ENCODE results near the gene TMEM100.

TMEM100 gene

GRCh38 chr17:55709440-55709839, 13.2 kb downstream of the TMEM100 start:
- no peak for DNase-seq (ENCODE audit: low read depth)
- H3K4me3 ChIP-seq (ENCODE audit: low read length), result no peak overlapping the region
- TF ChIP-seq, protein P1, sequence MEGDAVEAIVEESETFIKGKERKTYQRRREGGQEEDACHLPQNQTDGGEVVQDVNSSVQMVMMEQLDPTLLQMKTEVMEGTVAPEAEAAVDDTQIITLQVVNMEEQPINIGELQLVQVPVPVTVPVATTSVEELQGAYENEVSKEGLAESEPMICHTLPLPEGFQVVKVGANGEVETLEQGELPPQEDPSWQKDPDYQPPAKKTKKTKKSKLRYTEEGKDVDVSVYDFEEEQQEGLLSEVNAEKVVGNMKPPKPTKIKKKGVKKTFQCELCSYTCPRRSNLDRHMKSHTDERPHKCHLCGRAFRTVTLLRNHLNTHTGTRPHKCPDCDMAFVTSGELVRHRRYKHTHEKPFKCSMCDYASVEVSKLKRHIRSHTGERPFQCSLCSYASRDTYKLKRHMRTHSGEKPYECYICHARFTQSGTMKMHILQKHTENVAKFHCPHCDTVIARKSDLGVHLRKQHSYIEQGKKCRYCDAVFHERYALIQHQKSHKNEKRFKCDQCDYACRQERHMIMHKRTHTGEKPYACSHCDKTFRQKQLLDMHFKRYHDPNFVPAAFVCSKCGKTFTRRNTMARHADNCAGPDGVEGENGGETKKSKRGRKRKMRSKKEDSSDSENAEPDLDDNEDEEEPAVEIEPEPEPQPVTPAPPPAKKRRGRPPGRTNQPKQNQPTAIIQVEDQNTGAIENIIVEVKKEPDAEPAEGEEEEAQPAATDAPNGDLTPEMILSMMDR (conservative IDR thresholded peaks at IDR 0.05; ENCODE audit: low read depth, low read length), result no peak

GRCh38 chr17:55708175-55708974, 14.3 kb downstream of the TMEM100 start:
- no peak for DNase-seq (ENCODE audit: low read depth)
- H3K4me3 ChIP-seq (ENCODE audit: low read length), result no peak overlapping the region
- TF ChIP-seq, protein P1 (conservative IDR thresholded peaks at IDR 0.05; ENCODE audit: low read depth, low read length), result no peak

GRCh38 chr17:55706808-55707773, 15.6 kb downstream of the TMEM100 start:
- TF ChIP-seq, protein P1 (conservative IDR thresholded peaks at IDR 0.05; ENCODE audit: low read depth, low read length), result no peak
- DNase-seq (ENCODE audit: low read depth), result no peak

DNA sequence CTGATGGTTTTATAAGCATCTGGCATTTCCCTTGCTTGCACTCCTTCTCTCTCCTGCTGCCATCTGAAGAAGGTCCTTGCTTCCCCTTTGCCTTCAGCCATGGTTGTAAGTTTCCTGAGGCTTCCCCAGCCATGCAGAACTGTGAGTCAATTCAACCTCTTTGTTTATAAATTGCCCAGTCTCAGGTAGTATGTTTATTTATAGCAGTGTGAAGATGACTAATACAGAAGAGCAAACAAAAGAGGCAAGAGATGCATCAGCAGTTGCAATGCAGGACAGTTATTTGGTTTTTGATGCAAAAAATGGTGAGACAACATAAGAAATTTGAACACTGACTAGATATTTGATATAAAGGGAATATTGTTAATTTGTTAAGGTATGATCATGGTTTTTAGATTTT, 16.8 kb downstream of the TMEM100 start:
- H3K4me3 ChIP-seq (ENCODE audit: low read length), result no peak overlapping the region
- TF ChIP-seq, protein P1 (conservative IDR thresholded peaks at IDR 0.05; ENCODE audit: low read depth, low read length), result no peak
- no peak for DNase-seq (ENCODE audit: low read depth)

More at GRCh38 chr17:55706808-55707773, 15.6 kb downstream of the TMEM100 start:
- peak overlapping the region; percentile 4 for H3K4me3 ChIP-seq (ENCODE audit: low read length)

DNA sequence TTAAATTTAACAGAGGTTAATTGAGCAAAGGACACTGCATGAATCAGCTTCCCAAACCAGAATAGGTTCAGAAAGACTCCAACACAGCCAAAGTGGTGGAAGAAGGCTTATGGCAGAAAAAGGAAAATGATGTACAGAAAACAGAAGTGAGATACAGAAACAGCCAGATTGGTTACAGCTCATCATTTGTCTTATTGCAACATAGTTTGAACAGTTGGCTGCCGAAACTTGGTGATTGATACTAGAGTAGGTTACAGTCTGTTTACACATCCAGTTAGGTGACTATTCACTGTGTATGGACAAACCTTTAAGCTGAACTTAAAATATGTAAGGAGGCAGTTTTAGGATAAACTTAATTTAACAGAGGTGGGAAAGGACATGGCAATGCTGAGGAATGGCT, 18.3 kb downstream of the TMEM100 start:
- DNase-seq (ENCODE audit: low read depth), result no peak
- H3K4me3 ChIP-seq (ENCODE audit: low read length), result no peak overlapping the region
- TF ChIP-seq, protein P1 (conservative IDR thresholded peaks at IDR 0.05; ENCODE audit: low read depth, low read length), result no peak

- no peak for DNase-seq (ENCODE audit: low read depth)
- H3K4me3 ChIP-seq (ENCODE audit: low read length), result no peak overlapping the region
- TF ChIP-seq, protein P1 (conservative IDR thresholded peaks at IDR 0.05; ENCODE audit: low read depth, low read length), result no peak
Observed at GRCh38 chr17:55702150-55702549, 20.5 kb downstream of the TMEM100 start.

Data from retinal pigment epithelial cell (primary cell).